B cell (primary cell): ENCODE data around the gene SPECC1L.

Experiments
- EZH2 ChIP-seq: IDR thresholded peaks from 2 replicates; pipeline ENCODE4 v1.6.1; 2012; ENCODE audit warnings: borderline replicate concordance, low read depth, mild to moderate bottlenecking, moderate library complexity, low read length; ENCODE audit not compliant: insufficient read depth, poor library complexity, severe bottlenecking
- TF ChIP-seq, protein P1 (sequence below): fragments of 200-600 bp; IDR thresholded peaks from one replicate; pipeline ENCODE4 v1.8.0; 2022; ENCODE audit warnings: antibody characterized with exemption, mild to moderate bottlenecking

DNA sequence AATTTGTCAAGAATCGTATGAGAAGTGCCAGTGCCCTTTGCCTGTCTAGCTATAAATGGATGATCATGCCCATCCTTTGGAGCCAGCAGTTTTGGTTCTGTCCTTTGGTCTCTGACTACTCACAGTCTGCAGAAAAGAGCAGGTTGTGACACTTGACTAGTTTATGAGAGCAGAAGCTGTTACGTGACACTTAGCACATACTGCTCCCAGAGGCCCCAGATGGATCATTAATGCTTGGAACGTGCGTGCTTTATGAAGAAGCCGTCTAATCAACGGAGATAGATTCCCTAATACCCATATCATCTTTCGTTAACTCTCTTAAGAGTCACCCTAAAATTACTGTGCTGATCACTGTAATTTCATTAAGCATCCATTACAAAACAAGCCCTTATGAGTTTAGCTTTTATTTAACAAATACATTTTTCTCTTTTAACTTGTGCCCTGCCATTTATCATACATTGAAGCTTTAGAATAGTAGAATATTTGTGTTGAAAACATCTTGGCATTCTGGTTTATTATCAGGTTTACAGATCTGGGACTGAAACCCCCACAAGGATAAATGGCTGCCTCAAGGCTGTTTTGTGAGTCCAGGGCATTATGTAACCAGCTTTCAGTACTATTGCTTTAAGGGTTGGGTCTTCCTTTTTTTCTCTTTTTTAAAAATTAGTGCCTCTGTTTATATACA lies 109.7 kb downstream of the SPECC1L start:
- TF ChIP-seq, protein P1, sequence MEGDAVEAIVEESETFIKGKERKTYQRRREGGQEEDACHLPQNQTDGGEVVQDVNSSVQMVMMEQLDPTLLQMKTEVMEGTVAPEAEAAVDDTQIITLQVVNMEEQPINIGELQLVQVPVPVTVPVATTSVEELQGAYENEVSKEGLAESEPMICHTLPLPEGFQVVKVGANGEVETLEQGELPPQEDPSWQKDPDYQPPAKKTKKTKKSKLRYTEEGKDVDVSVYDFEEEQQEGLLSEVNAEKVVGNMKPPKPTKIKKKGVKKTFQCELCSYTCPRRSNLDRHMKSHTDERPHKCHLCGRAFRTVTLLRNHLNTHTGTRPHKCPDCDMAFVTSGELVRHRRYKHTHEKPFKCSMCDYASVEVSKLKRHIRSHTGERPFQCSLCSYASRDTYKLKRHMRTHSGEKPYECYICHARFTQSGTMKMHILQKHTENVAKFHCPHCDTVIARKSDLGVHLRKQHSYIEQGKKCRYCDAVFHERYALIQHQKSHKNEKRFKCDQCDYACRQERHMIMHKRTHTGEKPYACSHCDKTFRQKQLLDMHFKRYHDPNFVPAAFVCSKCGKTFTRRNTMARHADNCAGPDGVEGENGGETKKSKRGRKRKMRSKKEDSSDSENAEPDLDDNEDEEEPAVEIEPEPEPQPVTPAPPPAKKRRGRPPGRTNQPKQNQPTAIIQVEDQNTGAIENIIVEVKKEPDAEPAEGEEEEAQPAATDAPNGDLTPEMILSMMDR = no peak
- TF ChIP-seq EZH2 = no peak
